Measurements from ENCODE around the gene FFAR1.
A peak's percentile ranks its signal among the peaks of the same experiment; 100 is the strongest.

FFAR1 gene

GRCh38 chr19:35315883-35316282 is 31.8 kb upstream of the FFAR1 start:
- no peak for DNase-seq

DNA sequence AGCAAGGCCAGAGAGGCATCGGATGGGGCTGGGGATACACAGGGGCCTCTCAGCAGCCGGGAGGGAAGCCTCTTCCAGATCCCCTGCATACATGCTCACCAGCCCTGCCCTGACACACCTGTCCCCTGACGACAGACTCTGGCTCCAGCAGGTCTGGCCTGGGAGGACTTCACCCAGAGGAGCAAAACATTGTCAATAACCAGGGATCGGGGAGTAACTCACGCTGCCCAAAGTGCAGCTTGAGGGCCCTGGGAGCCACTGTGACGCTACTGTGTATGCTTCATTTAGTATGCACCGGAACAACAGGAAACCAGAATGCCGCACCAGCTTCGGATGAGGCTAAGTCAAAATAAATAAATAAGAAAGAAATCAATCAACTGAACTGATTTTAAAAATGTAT is 31.1 kb upstream of the FFAR1 start:
- DNase-seq: no peak

- DNase-seq: no peak
These were observed 30.1 kb upstream of the FFAR1 start for GRCh38 chr19:35317464-35318043.

DNA sequence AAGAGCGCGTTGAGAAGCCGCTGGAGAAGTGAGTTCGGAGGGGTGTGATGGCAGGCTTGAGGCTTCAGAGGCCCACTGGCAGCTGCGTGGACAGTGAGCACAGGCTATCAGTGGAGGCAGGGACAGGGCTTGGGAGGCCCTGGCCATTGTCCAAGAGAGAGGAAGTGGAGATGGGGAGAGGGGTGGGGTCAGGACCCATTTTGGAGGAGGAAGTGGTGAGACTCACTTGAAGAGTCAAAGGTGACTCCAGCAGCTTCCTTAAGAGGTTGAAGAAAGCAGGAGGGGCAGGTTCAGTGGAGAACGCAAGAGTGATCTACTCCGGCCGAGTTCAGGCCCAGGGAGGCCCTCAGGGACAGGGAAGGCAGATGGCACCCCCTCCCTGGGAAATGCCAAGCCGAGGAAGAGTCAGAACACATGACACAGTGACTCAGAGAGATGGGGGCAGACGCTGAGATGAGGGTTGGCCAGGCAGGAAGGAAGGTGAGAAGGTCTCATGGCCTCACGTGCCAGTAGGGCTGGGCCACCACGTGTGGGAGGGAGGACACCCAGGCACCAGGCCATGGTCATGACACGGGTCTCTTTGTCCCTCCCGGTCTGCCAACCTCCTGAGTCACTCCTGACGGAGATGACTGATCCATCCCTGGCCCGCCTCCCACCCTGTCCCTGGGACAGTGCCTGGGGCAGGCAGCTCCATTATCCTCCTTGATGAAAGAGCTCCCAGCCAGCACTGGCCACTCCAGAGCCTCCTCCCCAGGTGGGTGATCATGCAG is 28.8 kb upstream of the FFAR1 start:
- DNase-seq: peak in 1 of 2 donors; percentile 69

DNA sequence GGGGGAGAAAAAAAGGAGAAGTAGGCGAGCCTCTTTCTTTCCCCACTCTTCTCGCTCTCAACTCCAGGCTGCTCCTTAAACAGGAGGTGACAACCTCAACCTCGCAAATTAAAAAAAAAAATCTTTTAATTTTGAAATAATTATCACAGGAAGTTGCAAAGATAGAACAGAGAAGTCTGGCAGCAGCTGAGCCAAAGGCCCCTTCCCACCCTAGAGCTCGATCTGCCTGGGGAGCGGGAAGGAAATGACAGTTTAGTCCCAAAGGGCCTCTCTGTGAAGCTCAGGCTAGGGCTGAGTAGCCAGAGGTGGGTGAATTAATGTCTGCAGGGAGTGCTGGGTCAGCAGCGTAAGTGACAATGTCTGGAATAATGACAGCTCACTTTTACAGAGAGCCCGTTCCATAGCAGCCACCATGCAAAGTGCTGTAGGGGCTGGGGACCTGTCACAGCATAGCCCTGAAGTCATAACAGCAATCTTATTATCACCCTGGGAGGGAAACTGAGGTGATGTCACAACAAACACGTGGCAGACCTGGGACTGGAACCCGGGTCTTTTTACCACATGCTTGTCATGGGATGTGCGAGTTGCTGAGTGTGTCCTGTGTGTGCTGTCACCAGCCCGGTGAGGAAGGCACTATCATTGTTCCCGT is 27.5 kb upstream of the FFAR1 start:
- no peak for DNase-seq

- DNase-seq: no peak
These were observed 26.4 kb upstream of the FFAR1 start for GRCh38 chr19:35321291-35321690.

DNA sequence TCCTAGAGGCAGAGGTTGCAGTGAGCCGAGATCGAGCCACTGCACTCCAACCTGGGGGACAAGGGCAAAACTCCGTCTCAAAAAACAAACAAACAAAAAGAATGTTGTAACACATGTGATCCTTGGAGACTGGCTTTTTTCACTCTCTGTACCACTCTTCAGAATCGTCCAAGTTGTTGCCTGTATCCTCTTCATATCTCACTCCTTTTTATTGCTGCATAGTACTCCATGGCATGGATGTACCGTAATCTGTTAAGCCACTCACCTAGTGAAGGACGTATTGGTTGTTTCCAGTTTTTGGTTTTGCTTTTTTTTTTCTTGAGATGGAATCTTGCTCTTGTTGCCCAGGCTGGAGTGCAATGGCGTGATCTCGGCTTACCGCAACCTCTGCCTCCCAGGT is 25.7 kb upstream of the FFAR1 start:
- DNase-seq: no peak

GRCh38 chr19:35327642-35328041 is 20.1 kb upstream of the FFAR1 start:
- no peak for DNase-seq

DNA sequence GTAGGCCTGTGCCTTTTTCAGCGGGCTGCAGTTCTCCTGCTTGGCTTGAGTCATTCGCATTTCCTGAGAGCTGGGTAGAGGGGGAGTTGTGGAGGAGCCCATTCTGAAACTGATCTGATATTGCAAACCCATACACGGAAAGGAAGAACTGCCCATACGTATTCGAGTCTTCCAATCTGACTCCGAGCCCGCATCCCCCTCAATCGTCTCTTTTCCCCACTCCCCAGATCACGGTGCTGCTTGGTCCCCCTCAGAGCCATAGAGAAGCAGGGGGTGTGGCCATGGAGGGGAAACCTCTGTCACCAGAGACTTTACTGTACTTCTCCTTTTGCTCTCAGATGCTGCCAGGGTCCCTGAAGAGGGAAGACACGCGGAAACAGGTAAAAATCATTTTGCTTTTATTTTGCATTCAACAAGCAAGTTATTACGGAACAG is 18.8 kb upstream of the FFAR1 start, which contains the start of gene CD22:
Gene CD22 (plus strand): TSS at position 337 of the 435 bp plus-strand sequence. CDS start 2,854 bp downstream, outside the sequence.
- no peak for DNase-seq

DNA sequence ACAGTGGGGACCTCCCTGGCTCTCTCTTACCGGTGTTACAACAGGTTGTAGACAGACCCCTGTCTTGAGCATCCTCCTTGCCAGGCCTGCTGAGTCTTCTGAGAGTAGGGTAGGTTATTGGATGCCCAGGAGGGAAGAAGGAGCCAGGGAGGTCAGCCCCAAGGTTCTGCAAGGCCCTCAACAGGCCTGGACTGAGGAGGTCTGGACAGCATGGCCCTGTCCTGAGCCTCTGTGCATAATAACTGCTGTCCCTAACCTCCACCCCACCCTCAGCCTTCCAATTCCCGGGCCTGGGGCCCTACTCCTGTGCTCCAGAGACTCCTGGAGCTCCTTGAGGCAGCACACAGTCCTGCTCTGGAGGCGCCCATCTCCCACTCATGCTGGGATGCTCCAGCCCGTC is 18.4 kb upstream of the FFAR1 start:
- DNase-seq: no peak

GRCh38 chr19:35330475-35330874 is 17.2 kb upstream of the FFAR1 start:
- DNase-seq: no peak

DNA sequence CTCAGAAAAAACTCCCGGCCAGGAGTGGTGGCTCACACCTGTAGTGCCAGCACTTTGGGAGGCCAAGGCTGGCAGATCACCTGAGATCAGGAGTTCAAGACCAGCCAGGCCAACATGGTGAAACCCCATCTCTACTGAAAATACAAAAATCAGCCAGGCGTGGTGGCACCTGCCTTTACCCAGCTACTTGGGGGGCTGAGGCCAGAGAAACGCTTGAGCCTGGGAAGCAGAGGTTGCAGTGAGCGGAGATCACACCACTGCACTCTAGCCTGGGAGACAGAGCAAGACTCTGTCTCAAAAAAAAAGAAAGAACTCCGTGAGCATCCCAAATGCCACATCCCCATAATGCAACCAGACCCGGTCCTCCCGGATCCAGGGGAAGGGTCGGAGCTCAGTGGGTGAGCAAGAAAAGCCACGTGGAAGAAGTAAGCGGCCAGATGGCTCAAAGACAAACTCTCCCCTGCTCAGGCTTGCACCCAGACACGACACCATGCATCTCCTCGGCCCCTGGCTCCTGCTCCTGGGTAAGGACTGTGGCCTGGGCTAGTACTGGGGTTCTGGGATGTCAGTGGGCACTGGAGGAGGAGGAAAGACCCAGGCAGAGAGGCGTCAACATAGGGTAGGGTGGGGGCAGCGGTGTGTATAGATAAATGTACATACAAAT is 16.0 kb upstream of the FFAR1 start:
- DNase-seq: no peak

- DNase-seq: no peak
These were observed 14.9 kb upstream of the FFAR1 start for GRCh38 chr19:35332817-35333216.

DNA sequence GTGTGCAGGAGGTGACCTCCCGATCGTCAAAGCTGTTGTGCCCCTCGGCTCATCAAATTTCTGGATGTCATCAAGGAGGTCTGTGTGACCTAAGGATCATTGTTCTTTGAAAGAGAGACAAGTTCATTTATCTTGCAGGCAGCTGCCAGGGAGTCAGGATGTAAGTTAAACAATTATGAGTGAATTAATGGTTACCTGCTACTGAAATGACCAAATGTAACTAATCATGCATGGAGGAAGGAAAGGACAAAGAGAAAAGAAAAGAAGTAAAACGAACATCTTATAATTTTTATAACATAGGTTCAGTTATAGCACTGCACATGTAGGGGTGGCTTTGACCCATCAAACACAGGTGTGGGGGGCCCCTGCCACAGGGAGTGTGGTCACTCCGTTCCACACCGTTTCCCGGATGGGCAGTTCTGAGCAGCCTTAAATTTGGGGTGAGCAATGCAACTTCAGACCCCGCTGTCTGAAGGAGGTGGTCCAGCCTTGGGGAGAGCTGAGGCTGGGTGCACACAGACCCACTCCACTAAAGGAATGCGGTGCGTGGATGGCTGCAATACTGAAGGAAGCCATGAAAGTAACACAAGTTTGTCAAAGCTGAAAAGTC is 13.5 kb upstream of the FFAR1 start:
- no peak for DNase-seq

- no peak for DNase-seq
These were observed 11.3 kb upstream of the FFAR1 start for GRCh38 chr19:35336166-35336955.

- DNase-seq: no peak
These were observed 10.4 kb upstream of the FFAR1 start for GRCh38 chr19:35337097-35337983.

DNA sequence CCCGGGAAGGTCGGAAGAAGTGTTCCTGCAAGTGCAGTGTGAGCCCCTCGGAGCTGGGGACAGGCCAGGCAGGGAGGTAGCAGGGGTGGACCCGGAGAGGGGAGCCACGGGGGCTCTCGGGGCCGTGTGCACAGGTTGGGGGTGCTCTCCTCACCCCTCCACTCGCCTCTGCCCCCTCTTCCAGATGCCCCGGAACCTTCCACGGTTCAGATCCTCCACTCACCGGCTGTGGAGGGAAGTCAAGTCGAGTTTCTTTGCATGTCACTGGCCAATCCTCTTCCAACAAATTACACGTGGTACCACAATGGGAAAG is 9.8 kb upstream of the FFAR1 start:
- no peak for DNase-seq

DNA sequence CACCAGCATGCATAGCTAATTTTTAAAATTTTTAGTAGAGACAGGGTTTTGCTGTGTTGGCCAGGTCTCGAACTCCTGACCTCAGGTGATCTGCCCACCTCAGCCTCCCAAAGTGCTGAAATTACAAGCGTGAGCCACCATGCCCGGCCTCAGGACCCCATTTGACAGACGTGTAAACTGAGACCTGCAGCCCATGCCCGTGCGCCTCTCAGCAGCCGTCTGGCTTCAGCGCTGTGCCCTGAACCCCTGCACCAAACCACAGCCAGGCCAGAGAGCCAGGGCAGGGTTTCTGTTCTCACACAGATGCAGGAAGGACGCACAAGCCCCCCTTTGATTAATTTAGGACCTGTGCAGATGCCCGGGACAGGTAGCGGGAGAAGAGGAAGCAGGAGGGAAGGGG is 7.3 kb upstream of the FFAR1 start:
- DNase-seq: no peak

- DNase-seq: no peak
These were observed 6.7 kb upstream of the FFAR1 start for GRCh38 chr19:35341006-35341405.

- no peak for DNase-seq
These were observed 6.0 kb upstream of the FFAR1 start for GRCh38 chr19:35341565-35342225.

DNA sequence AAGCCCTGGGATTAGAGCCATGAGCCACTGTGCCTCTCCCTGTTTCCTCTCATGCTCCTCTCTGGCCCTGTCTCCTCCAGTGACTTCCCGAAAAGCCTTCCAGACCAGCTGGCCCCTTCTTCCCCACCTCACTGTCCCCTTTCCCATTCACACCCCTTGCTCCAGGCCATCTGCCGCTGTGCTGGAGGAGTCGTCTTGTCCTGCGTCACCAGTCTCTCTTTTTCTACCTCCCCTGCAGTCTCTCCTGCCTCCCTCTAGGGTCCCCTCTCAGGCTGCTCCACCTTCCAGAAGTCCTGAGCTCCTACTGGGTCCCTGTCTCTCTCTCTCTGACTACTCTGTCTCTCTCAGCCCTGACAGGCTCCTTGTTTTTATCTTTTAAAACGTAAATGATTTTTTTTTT is 5.3 kb upstream of the FFAR1 start:
- no peak for DNase-seq

Data from hippocampal formation (tissue), 2 donors.